Mesendoderm (in vitro differentiated cells): ENCODE measurements around the gene FAM83F.
"Not testable (repeated sequence)": the region's sequence is repeated elsewhere in the genome, so short reads cannot be mapped to it uniquely, and the experiment has no call there.

Source experiments
- DNase-seq: peaks from one replicate; pipeline ENCODE4 v3.0.0; 2013
- H2AK5ac ChIP-seq: 2 replicates; pipeline ENCODE4 v1.6.1; 2013; ENCODE audit warnings: low read length, inconsistent platforms
- H2BK120ac ChIP-seq: 2 replicates; pipeline ENCODE4 v1.6.1; 2013; ENCODE audit warnings: low read depth, mild to moderate bottlenecking, low read length, moderate library complexity, mixed read lengths
- H2BK15ac ChIP-seq: replicated peaks from 2 replicates; pipeline ENCODE4 v1.6.1; 2013; ENCODE audit warnings: low read depth, mild to moderate bottlenecking, moderate library complexity
- H2BK5ac ChIP-seq: 2 replicates; pipeline ENCODE4 v1.6.1; 2013; ENCODE audit warnings: low read length, inconsistent platforms
- H3K18ac ChIP-seq: 2 replicates; pipeline ENCODE4 v1.6.1; 2013; ENCODE audit warnings: mild to moderate bottlenecking, low read length, mixed read lengths
- H3K23ac ChIP-seq: one replicate; pipeline ENCODE4 v1.6.1; 2013; ENCODE audit warnings: low read length
- H3K27ac ChIP-seq: 2 replicates; pipeline ENCODE4 v1.5.1; 2013; ENCODE audit warnings: low read depth, mild to moderate bottlenecking, inconsistent platforms, low read length, moderate library complexity
- H3K27me3 ChIP-seq: 2 replicates; pipeline ENCODE4 v1.6.1; 2013; ENCODE audit warnings: low read length, control low read depth, mild to moderate bottlenecking, inconsistent platforms; ENCODE audit not compliant: insufficient read depth, poor library complexity
- H3K36me3 ChIP-seq: 2 replicates; pipeline ENCODE4 v1.6.1; 2013; ENCODE audit warnings: low read length, inconsistent platforms; ENCODE audit not compliant: control insufficient read depth, insufficient read depth
- H3K4ac ChIP-seq: one replicate; pipeline ENCODE4 v1.6.1; 2013; ENCODE audit warnings: low read depth, mild to moderate bottlenecking, low read length, moderate library complexity
- H3K4me1 ChIP-seq: 2 replicates; pipeline ENCODE4 v1.6.1; 2013; ENCODE audit warnings: low read depth, low read length, inconsistent platforms; ENCODE audit not compliant: control insufficient read depth
- H3K4me2 ChIP-seq: 2 replicates; pipeline ENCODE4 v1.6.1; 2013; ENCODE audit warnings: low read length
- H3K4me3 ChIP-seq: 2 replicates; pipeline ENCODE4 v1.5.1; 2013; ENCODE audit warnings: mild to moderate bottlenecking, low read length
- H3K56ac ChIP-seq: one replicate; pipeline ENCODE4 v1.6.1; 2013; ENCODE audit warnings: low read length
- H3K79me1 ChIP-seq: 2 replicates; pipeline ENCODE4 v1.6.1; 2013; ENCODE audit warnings: low read length, inconsistent platforms
- H3K79me2 ChIP-seq: 2 replicates; pipeline ENCODE4 v1.6.1; 2013; ENCODE audit warnings: mild to moderate bottlenecking, low read length; ENCODE audit not compliant: control insufficient read depth, insufficient read depth
- H3K9ac ChIP-seq: 2 replicates; pipeline ENCODE4 v1.6.1; 2013; ENCODE audit warnings: low read length, inconsistent platforms
- H4K5ac ChIP-seq: one replicate; pipeline ENCODE4 v1.6.1; 2013; ENCODE audit warnings: low read length
- H4K8ac ChIP-seq: one replicate; pipeline ENCODE4 v1.6.1; 2013; ENCODE audit warnings: low read depth, mild to moderate bottlenecking, control low read depth, low read length, moderate library complexity
- WGBS: extraction: QIAGEN DNeasy Blood & Tissue Kit; methylation state at CpG from one replicate; pipeline ENCODE4 v1.1.7; 2013; ENCODE audit warnings: low lambda C conversion rate, missing lambda C conversion rate; ENCODE audit not compliant: insufficient coverage; ENCODE audit errors: extremely low coverage; 5-methylcytosine and 5-hydroxymethylcytosine counted together

Gene FAM83F

GRCh38 chr22:39951603-39952293 lies 43.0 kb upstream of the FAM83F start:
- H2BK15ac ChIP-seq, H3K79me2 ChIP-seq, H3K9ac ChIP-seq, H2AK5ac ChIP-seq, H4K8ac ChIP-seq, H2BK120ac ChIP-seq, DNase-seq, H3K27me3 ChIP-seq, H3K4me2 ChIP-seq, H3K4me1 ChIP-seq, H3K27ac ChIP-seq, H3K4ac ChIP-seq, H4K5ac ChIP-seq, H3K79me1 ChIP-seq, H2BK5ac ChIP-seq, H3K36me3 ChIP-seq, H3K4me3 ChIP-seq, H3K18ac ChIP-seq, H3K23ac ChIP-seq, H3K56ac ChIP-seq: not testable (repeated sequence)
- WGBS = no CpG with 5 or more reads among the region's 11 CpGs

DNA sequence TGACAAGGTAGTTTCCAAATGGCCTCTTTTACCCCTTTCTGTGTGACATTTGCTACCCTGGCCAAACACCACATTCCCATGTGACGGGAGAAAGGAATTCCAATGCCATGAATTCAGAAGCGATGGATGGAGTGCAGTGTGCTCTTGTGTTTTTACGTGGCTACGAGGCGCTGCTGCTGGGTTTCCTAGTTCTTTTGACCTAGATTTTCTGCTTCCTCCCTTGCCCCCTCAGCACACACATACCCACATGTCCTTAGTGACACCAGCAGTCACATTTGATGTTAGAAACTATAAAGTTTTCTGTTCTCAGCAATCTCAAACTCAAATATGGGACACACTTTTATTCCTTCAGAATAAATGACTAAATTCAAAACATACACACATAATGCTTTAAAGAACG lies 42.4 kb upstream of the FAM83F start:
- Histone ChIP-seq H2BK15ac (no peak overlapping the region), H3K9ac (no peak overlapping the region), H3K27ac (no peak overlapping the region), H3K79me2 (no peaks in the 10 kb centered on the region), H3K23ac (no peak overlapping the region), H3K79me1 (no peaks in the 10 kb centered on the region), H3K4me2 (no peak overlapping the region), H3K4me1 (peaks cover 4% of the 10 kb centered on the region), H3K36me3 (no peaks in the 10 kb centered on the region), H4K8ac (no peak overlapping the region), H2BK5ac (no peak overlapping the region), H3K4me3 (no peak overlapping the region), H3K18ac (no peak overlapping the region), H3K27me3 (no peaks in the 10 kb centered on the region), H3K56ac (no peak overlapping the region), H3K4ac (no peak overlapping the region), H4K5ac (no peak overlapping the region), H2AK5ac (no peak overlapping the region), H2BK120ac (no peak overlapping the region)
- whole genome bisulfite sequencing = no CpG with 5 or more reads among the region's 6 CpGs
- no peak for DNase-seq

GRCh38 chr22:39953101-39953500 lies 41.7 kb upstream of the FAM83F start:
- Histone ChIP-seq H3K56ac (no peak overlapping the region), H3K4ac (no peak overlapping the region), H3K27ac (no peak overlapping the region), H2BK120ac (no peak overlapping the region), H3K4me2 (no peak overlapping the region), H3K36me3 (no peaks in the 10 kb centered on the region), H2BK5ac (no peak overlapping the region), H3K27me3 (no peaks in the 10 kb centered on the region), H4K8ac (no peak overlapping the region), H3K18ac (no peak overlapping the region), H2AK5ac (no peak overlapping the region), H3K79me1 (no peaks in the 10 kb centered on the region), H2BK15ac (no peak overlapping the region), H3K9ac (no peak overlapping the region), H3K4me1 (no peaks in the 10 kb centered on the region), H3K23ac (no peak overlapping the region), H3K79me2 (no peaks in the 10 kb centered on the region), H4K5ac (no peak overlapping the region), H3K4me3 (no peak overlapping the region)
- WGBS = no CpG with 5 or more reads among the region's 2 CpGs
- no peak for DNase-seq

DNA sequence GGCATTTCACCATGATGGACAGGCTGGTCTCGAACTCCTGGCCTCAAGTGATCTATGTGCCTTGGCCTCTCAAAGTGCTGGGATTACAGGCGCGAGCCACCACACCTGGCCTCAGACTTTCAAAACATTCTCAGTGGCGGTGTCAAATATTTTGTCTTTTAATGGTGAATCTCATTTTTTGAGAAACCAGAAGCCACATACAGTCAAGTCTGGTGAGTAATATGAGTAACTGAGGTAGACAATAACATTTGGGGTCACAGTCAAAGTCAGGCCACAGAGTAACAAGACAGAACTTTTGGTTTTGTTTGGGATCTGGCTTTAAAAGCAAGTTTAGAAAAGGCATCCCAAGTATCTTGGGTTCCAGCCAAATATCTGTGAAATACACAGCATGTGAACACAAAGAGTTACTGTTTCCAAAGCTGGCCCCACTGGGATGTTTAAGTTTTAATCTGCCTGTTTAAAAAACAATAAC lies 40.1 kb upstream of the FAM83F start:
- H3K27ac ChIP-seq = no peak overlapping the region
- H3K4me2 ChIP-seq = no peak overlapping the region
- H3K79me1 ChIP-seq = no peaks in the 10 kb centered on the region
- peaks cover under 1% of the 10 kb centered on the region for H3K4me1 ChIP-seq
- no peak overlapping the region for H2BK15ac ChIP-seq
- no peaks in the 10 kb centered on the region for H3K79me2 ChIP-seq
- H3K18ac ChIP-seq = no peak overlapping the region
- H4K8ac ChIP-seq = no peak overlapping the region
- no peak overlapping the region for H3K56ac ChIP-seq
- WGBS = no CpG with 5 or more reads among the region's 4 CpGs
- H2AK5ac ChIP-seq = no peak overlapping the region
- no peak overlapping the region for H3K23ac ChIP-seq
- no peak overlapping the region for H2BK120ac ChIP-seq
- no peak overlapping the region for H3K4ac ChIP-seq
- H4K5ac ChIP-seq = no peak overlapping the region
- no peak overlapping the region for H3K9ac ChIP-seq
- no peaks in the 10 kb centered on the region for H3K36me3 ChIP-seq
- H2BK5ac ChIP-seq = no peak overlapping the region
- DNase-seq = no peak
- no peak overlapping the region for H3K4me3 ChIP-seq
- no peaks in the 10 kb centered on the region for H3K27me3 ChIP-seq

DNA sequence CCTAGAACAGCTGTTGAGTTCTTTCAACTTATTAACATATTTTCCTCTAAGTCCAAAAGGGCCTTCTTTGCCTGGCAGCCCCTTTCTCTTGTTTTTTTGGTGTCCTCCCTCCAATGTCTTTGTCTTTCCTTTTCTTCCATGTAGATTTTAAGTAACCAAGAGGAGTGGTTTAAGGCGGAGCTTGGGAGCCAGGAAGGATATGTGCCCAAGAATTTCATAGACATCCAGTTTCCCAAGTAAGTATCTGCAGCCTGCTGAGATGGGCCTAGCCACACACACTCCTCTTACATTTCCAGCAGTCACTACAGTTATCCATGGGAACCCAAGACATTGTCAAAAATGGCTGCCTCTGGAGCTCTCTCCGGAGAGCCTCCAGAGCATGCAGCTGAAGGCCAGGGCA lies 39.1 kb upstream of the FAM83F start:
- H4K5ac ChIP-seq = no peak overlapping the region
- no peak overlapping the region for H2BK5ac ChIP-seq
- no peaks in the 10 kb centered on the region for H3K36me3 ChIP-seq
- H3K4me1 ChIP-seq = peaks cover 3% of the 10 kb centered on the region
- DNase-seq = no peak
- H3K79me2 ChIP-seq = no peaks in the 10 kb centered on the region
- no CpG with 5 or more reads among the region's 2 CpGs for WGBS
- no peak overlapping the region for H2AK5ac ChIP-seq
- no peak overlapping the region for H3K9ac ChIP-seq
- no peak overlapping the region for H3K27ac ChIP-seq
- H3K4me3 ChIP-seq = no peak overlapping the region
- H3K23ac ChIP-seq = no peak overlapping the region
- no peak overlapping the region for H3K18ac ChIP-seq
- H2BK120ac ChIP-seq = no peak overlapping the region
- H3K4ac ChIP-seq = no peak overlapping the region
- no peak overlapping the region for H2BK15ac ChIP-seq
- no peaks in the 10 kb centered on the region for H3K27me3 ChIP-seq
- H3K79me1 ChIP-seq = no peaks in the 10 kb centered on the region
- H3K56ac ChIP-seq = no peak overlapping the region
- H4K8ac ChIP-seq = no peak overlapping the region
- H3K4me2 ChIP-seq = no peak overlapping the region
